GM18499 (cell line): ENCODE data around the gene INPP5A.

Source experiments
- ATAC-seq: cut with Tn5 transposase; IDR thresholded peaks from one replicate; pipeline ENCODE4 v1.9.1; 2021; ENCODE audit warnings: moderate number of reproducible peaks; ENCODE audit not compliant: insufficient read depth, unreplicated experiment

INPP5A gene

DNA sequence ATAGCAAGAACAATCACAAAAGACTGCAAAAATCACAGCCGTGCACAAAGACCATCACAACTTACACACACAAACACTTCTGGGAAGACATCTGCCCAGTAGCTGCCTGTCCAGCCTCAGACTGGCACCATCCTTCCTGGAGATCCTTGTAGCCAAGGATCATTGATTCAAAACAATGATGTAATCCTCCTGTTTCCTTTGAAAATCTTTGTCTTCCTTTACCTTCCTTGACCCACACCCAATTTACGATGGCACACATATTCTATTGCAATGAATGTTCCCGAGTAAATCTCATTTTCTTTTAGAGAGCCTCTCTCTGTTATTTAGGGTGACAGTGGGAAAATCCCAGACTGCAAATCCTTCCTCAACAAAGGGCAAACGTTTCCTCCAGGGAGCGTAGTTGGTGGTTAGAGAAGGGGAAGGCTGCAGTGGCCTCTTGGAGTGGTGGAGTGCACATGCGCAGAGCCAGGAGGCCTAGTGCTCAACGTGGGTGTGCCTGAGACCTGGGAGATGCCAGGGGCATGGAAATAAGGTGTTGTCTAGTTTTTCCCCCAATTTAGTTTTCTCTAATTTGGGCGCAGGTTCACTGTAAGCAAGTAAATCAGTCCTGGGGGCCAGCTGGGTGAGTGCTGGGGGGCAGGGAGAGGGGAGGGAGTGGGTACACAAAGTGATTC lies 3.1 kb upstream of the INPP5A start:
- ATAC-seq, result no peak

DNA sequence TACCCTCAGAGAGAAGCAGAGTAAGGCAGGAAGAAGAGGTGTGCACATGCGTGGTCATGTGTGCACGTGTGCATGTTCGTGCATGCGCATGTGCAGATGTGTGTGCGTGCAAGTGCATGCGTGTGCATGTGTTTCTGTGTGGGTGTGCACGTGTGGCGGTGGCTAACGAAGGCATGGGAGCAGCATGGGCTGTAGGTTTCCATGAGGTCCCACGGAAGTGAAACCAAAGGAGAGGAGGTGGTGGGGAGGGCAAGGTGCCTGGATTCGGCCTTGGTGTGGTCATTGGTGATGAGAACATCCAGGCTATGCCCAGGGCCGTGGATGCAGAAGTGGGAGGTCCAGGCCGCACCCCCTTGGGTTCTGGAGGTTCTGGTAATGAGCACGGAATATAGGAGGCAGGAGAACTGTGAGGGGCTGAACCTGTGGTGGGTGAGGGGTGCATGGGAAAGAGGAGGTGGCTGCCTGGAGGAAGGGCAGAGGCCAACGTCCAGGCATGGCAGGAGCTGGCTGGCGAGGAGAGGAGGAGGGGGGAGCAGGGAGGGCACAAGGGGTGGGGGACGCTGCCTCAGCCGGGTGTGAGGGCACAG lies 2.4 kb upstream of the INPP5A start:
- ATAC-seq, result no peak

DNA sequence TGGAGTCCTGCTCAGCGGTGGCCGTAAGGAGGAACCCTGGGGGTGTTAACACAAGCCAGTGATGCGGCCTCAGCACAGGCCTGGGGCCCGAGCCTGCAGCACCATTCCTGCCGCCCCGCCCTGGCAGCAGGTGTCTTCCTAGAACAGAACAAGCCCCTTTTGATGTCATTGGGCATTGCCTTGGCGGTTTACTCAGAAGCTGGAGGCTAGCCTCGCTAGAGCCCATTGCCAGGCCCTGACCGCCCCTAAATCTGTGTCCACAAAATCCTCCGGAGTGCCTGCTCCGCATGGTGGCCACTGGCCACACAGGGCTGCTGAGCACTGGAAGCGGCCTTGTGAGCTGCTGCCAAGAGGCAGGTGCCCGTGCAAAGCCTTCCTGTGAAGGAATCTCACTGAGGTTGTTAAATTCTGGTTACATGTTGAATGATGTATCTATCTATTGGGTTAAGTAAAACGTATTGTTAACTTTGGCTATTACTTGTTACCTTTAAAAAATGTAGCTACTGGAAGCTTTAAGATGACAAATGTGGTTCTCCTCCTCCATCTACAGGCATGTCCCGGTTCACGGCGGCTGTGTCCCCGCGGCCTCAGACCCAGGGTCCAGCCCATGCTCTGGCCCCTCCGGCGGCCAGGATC lies 1.2 kb upstream of the INPP5A start:
- ATAC-seq, result peak; percentile 6

DNA sequence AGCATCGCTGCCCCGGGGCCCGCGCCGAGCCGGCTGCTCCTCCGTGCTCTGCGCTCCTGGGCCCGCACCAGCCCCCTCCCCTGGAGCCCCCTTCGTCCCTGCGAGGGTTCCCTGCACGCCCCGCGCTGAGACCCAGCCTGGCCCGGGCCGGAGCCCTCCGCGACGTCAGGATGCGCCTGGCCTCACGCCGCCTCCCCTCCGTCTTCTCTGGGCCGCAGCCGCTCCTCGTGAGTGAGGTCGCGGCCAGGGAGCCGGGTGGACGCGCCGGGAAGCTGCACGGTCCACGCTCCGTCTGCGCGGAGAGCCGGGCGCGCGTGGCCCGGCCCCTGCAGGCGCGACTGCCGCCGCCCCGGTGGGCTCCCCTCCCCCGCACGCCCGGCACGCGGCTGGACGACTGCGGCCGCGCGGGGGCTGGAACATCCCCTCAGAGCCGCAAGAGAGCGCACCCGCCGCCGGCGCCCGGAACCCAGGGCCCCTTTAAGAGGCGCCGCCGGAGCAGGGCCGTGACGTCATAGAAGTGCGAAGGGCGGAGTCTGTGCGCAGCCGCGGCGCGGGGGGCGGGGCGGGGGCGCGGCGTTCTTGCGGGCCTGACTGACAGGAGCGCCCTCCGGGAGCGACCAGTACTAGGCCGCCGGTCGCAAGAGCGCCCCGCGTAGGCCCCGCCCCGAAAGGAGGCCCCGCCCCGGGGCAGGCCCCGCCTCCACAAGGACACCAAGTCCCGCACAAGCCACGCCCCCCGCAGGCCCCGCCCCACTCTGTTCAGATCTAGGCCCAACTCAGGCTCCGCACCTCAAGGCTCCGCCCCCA lies 507 bp upstream of the INPP5A start:
- peak; percentile 74 for ATAC-seq

DNA sequence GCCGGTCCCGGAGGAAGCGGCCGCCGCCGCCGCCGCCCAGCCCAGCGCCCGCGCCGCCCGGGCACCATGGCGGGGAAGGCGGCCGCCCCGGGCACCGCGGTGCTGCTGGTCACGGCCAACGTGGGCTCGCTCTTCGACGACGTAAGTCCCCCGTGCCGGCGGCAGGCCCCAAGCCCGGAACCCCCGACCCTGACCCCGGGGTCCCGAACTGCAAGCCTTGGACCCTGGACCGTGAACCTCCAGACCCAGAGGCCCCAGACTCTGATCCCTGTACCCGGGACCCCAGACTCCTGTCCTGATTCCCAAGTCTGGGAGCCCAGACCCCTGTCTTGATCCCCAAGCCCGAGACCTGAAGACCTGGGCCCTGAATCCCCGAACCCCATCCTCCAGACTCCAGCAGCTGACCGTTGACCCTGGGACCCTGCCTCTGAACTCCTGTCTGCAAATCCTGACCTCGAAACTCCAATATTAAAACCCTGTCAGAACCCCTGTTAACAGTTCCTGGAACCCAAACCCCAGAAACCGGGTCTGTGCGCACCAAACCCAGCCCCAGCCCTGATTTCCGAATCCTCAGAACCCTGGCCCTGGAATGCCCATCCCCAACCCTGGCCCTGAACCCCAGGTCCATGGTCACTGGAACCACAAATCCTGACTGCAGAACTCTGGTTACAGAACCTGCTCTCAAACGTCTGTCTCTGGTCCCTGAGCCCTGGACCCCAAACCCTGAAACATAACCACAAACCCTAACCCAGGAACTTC lies 623 bp downstream of the INPP5A start:
- ATAC-seq, result no peak

DNA sequence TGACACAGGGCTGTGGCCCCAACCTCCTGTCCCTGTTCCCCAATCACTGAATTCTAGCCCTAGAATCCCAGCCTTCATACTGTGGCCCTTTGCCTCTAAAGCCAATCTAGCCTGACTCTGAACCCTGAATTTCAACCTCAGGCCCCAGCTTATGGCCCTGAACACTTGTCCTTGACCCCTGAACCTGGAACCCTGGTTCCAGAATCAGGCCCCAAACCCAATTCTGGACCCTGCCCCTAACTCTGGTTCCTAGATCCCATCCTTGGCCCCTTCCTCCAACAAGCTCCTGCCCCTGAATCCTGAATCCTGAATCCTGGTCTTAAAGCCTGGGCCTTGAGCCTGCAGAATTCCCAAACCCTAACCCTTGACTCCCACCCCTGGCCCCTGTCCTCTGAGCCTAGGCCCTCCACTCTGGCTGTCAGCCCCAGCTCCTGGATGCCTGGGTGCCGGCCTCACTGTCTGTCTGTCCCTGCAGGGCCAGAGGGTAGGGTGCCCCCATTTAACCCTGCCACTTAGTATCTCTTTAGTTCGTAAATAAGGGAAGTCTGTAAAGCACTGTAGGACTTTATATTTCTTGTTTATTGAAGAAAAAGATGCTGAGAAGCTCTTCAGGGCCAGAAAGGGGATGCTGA lies 1.3 kb downstream of the INPP5A start:
- ATAC-seq, result no peak

DNA sequence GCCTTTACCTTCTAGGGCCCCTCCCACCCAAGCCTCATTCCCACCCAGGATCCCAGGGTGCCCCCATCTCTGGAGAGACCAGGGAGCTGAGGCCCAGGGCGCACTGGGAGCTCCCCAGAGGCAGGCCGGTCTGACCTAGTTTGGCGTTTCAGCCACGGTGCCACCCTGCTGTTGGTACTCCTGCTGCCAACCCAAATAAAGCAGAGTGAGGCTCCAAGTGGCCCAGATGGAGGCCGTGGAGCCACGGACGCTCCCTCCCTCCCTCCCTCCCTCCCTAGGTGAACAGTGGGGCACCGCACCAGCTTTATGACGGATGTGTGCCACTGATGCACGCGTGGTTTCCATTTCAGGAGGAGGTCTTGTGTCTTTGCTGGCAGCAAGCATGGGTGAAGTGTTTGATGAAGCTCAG lies 1.8 kb downstream of the INPP5A start:
- no peak for ATAC-seq

DNA sequence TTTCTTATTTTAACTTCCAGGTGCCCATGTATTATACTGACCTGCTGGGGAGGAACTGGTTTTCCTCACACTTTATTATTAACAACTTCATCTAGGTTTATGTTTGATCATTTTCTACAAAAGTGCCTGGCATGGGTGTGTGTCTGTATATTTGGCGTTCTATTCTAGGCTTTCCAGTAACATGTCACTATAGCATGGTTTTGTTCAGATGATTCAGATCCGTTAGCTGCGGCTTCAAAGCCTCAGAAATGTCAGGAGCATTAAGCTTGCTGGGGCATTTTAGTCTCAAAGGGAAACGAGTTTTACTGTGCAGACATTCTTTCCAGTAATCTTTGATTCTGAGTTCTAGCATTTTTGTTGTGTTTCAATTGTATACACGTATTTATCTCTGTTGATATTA lies 2.3 kb downstream of the INPP5A start:
- ATAC-seq, result no peak

DNA sequence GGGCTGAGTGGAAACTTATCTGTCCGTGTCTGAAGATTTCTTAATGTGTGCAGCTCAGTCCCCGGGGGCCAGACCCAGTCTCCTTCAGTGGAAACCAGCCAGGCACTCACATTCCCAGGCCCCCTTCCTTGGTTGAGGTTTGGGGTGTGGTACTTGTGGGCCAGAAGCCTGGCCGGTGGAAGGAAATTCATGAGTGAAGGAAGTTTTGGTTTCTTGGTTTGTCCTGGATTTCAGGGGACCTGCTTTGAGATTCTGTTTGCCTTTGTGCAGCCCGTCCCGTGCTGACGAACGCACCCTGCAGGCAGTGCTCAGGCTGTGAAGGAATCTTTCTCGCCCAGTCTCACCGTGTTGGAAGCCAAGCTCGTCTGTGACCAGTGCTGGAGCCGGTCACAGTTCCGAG lies 2.9 kb downstream of the INPP5A start:
- no peak for ATAC-seq

DNA sequence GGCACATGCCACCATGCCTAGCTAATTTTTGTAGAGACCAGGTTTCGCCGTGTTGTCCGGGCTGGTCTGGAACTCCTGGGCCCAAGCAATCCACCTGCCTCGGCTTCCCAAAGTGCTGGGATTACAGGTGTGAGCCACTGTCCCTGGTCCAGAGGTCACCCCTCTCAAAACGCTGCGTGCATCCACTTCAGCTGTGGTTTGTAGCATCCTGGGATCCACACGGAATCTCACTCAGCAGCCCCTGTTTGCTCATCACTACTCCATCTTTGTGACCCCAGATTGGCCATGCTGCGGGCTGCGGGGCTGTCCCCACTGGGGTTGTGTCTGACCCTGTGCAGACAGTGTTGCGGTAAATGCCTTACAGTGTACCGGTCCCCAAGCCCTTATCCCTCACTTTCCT lies 3.5 kb downstream of the INPP5A start:
- ATAC-seq, result no peak

DNA sequence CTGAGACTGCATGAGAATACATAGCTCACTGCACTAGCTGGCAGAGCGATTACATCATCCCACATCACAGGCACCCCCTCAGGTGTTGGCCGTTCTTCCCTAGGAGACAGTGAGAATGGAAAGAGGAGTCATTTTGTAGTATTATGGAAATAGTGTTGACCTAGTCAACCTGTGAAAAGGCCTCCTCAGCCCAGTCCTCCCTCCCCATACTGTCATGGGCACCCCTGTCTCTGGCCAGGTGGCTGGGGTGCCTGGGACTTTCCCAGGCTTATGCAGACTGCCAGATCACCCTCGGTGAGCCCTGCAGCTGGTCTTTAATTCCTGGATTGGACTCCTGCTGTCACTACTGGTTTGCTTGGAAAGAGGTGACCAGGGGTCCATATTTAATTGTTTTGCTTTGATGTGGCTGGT lies 4.0 kb downstream of the INPP5A start:
- ATAC-seq, result no peak

DNA sequence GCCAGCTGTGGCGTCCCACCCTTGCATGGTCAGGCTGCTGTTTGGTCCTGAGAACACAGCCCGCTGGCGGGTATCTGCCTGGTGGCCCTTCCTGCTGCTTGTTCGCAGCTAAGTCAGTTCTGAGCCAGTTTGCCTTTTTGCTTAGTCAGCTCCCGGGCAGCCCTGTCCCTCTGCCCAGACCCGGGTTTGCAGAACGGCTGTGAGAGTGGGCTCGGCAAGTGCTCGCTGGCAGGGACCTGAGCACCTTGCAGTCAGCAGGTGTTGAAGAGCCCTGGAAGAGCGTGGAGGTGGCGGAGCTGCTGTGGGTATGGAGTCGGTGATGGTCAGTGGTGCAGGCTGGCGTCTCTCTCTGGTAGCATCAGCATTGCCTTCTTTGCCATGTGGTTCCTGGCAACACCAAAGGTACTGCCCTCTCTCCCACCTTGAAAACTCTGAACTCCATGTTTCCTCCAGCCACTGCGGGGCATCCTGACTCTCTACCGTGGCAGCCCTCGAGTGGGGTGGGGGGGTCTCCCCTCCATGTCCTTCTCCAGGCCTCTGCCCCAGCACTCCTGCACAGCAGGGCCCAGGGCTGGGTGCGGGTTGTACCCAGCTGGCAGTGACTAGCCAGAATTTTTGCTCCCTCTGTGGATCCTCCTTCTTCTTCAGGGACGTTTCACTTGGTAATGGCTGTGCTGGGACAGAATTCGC lies 4.6 kb downstream of the INPP5A start:
- no peak for ATAC-seq

DNA sequence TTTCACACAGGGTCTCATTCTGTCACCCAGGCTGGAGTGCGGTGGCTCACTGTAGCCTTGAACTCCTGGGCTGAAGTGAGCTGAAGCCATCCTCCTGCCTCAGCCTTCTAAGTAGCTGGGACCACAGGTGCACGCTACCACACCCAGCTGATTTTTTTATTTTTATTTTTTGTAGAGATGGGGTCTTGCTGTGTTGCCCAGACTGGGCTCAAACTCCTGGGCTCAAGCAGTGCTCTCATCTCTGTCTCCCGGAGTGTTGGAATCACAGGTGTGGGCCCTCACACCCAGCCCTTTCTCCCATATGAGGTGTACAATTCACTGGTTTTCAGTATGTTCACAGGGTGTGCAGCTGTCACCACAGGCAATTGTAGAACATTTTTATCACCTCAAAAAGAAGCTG lies 5.2 kb downstream of the INPP5A start:
- no peak for ATAC-seq

DNA sequence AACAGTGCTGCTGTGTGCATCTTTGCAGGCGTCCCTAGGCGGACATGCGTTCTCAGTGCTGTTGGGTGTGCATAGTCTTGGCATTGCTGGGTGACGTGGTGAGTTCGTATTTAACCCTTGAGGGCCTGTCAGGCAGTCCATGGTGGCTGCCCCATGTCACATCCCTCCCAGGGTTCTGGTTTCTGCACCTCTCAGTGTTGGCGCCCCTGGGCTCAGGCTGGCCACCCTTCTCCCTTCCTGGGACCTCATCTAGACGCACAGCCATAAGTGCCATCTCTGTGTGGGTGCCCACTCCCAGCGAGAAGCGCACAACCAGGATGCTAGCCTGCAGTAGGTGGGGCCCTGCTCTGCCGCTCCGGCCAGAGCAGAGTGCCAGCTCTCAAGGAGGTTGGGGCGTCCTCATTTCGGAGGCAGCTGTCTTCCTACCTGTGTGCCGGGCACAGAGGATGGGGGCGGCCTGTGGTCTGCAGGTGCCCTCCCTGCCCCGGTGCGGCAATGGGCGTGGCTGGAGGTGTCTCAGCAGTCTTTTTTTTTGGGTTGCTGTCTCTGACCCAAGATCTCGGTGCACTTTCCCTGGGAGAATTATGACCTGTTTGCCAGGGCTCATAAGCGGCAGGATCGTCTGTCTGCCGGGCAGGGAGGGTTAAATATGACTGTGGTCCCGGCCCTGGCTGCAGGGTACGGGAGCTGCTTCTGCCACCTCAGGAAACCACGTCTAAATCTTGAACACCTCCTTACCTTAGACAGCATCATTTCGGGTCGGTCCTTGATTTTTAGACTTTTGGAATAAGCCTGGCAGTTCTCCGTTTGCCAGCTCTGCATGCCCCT lies 6.5 kb downstream of the INPP5A start:
- no peak for ATAC-seq

DNA sequence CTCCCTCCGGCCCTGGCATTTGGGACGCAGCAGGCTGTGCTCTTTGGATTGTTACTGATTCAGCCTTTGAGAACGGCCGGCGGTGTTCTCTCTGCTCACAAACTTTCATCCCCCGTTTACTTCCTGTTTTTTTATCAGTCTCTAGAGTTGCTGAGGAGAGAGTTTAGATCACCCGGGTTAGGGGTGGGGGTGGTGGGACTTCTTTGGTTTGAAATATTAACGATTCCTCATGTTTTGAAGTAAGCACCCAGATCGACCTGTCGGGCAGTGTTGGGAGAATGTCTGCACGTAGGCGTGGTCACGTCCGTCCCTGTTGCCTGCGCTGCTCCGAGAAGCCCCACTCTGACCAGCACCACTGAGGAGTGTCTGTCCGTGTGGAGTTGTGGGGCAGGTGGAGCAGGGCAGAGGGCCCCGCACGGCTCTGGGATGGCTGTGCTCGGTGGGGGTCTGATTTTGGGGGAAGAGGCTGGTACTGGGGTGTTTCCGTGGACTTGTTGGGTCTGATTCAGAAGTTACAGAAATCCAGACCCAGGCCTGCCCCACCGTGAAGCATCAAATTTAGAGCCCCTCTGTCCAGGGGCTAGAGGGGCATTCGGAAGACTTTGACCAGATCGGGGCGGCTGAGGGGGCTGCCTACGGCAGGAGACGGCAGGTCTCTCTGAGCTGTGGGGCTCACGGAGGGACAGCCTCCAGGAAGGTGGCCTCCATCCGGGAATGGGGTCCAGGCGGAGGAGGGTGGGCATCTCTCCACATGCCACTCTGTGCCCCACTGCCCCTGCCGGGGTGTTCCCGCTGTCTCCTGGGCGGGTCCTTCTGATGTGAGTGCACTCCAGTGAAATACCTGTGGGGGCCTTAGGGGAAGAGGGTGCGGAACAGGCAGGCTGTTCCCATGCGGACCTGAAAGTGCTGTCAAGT lies 7.4 kb downstream of the INPP5A start:
- ATAC-seq, result no peak

DNA sequence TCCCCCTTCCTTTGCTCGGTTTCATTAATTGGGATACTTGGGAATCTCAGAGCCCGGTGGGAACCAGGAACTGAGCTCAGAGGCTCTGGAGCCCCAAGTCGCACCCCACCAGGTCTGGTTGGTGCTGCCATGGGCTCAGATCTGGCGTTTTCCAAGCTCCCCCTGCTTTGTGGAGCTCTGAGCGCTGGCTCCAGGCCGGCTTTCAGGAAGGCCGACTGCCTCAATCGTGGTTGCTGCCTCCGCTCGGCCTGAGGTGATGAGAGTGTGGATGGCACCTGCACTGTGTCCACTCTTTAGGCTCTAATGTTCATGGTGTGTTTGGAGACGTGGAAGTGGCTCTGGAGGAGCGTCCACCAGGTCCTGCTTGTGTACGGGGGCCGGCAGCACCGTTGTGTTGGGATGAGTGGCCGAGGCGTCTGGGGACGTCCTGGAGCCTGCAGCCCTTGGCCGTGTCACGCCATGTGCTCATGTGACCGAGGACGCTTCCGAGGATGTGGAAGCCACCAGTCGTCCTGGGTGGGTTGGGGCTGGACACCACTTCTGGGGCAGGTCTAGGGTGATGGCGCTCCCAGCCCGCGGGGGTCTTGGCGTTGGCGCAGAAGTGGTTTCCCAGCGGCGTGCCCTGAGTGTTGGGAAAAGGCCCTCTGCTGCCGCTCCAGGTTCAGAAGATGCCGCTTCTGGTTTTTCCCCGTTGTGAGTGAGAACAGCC lies 8.2 kb downstream of the INPP5A start:
- no peak for ATAC-seq
